T-cell (primary cell): ENCODE data around the gene CSTB. TPM values are rescaled to one million over a fixed set of nuclear protein-coding genes. Genes with fewer than 3 reads are reported as not detected.

Source experiments
- ATAC-seq, 4 experiments: fragments of 200-7000 bp in 3 of 4; fragments of 150-1000 bp in 1 of 4; cut with Tn5 transposase; replicated peaks in 1 of 4; 1 replicate in 3 of 4; 2 replicates in 1 of 4; pipeline ENCODE4 v1.10.0; 2021; ENCODE audit warnings: moderate library complexity in 3 of 4, mild to moderate bottlenecking in 2 of 4, moderate number of reproducible peaks in 1 of 4
- CTCF ChIA-PET, 2 donors: fragments of 300-600 bp; sonication (Branson Sonifier 250); formaldehyde crosslinking; loops; one replicate each; lab custom pipeline; 2022; ENCODE audit warnings: antibody characterized with exemption in 2 of 2; lab: Charles Lee
- POLR2A ChIA-PET, 2 donors: fragments of 300-600 bp; sonication (Branson Sonifier 250); formaldehyde crosslinking; loops; one replicate each; lab custom pipeline; 2022; ENCODE audit warnings: antibody characterized with exemption in 2 of 2; lab: Charles Lee
- DNase-seq, 35 experiments: peaks; one replicate each; pipeline versions ENCODE4 v3.0.0 to v3.0.0-alpha.2; 2013 to 2023
- H3K27ac ChIP-seq: one replicate; pipeline ENCODE4 v1.5.1; 2013; ENCODE audit warnings: low read length
- H3K27me3 ChIP-seq, 2 experiments: replicated peaks in 1 of 2; 1 replicate in 1 of 2; 2 replicates in 1 of 2; pipeline versions ENCODE4 v1.6.1 to v1.7.0; 2013; ENCODE audit warnings: low read length in 1 of 2, mixed read lengths in 1 of 2; ENCODE audit not compliant: control insufficient read depth in 2 of 2, insufficient read depth in 2 of 2; ENCODE audit errors: extremely low read depth in 1 of 2
- H3K36me3 ChIP-seq, 2 donors: 1 replicate in 1 of 2; 2 replicates in 1 of 2; pipeline versions ENCODE4 v1.6.1 to v1.7.0; 2013; ENCODE audit warnings: low read length in 1 of 2; ENCODE audit not compliant: control insufficient read depth in 2 of 2, insufficient read depth in 1 of 2; ENCODE audit errors: extremely low read depth in 1 of 2
- H3K4me1 ChIP-seq, 2 experiments: 1 replicate in 1 of 2; 2 replicates in 1 of 2; pipeline versions ENCODE4 v1.6.1 to v1.7.0; 2013; ENCODE audit warnings: low read length in 2 of 2, mixed read lengths in 1 of 2; ENCODE audit not compliant: insufficient read depth in 2 of 2, control insufficient read depth in 1 of 2; ENCODE audit errors: extremely low read depth in 1 of 2
- H3K4me3 ChIP-seq, 2 donors: 1 replicate in 1 of 2; 2 replicates in 1 of 2; pipeline versions ENCODE4 v1.5.1 to v1.7.0; 2013; ENCODE audit warnings: mild to moderate bottlenecking in 2 of 2, low read length in 1 of 2, moderate library complexity in 1 of 2; ENCODE audit not compliant: control insufficient read depth in 1 of 2; ENCODE audit errors: extremely low read depth in 1 of 2
- H3K9me3 ChIP-seq: 2 replicates; pipeline ENCODE4 v1.7.0; 2013
- H3K27ac Mint-ChIP-seq, 2 donors: one replicate each; pipeline ENCODE4 v1.8.0; 2020 to 2021; ENCODE audit warnings: mild to moderate bottlenecking in 2 of 2, mixed read lengths in 2 of 2
- H3K27me3 Mint-ChIP-seq, 2 donors: one replicate each; pipeline ENCODE4 v1.8.0; 2021 to 2022; ENCODE audit warnings: mixed read lengths in 2 of 2
- H3K36me3 Mint-ChIP-seq: one replicate; pipeline ENCODE4 v1.8.0; 2021; ENCODE audit warnings: mixed read lengths
- H3K4me1 Mint-ChIP-seq, 3 donors: one replicate each; pipeline ENCODE4 v1.8.0; 2020 to 2022; ENCODE audit warnings: mixed read lengths in 3 of 3, mild to moderate bottlenecking in 1 of 3
- H3K4me3 Mint-ChIP-seq, 3 donors: one replicate each; pipeline ENCODE4 v1.8.0; 2020 to 2022; ENCODE audit warnings: mild to moderate bottlenecking in 3 of 3, mixed read lengths in 3 of 3, moderate library complexity in 3 of 3
- H3K9me3 Mint-ChIP-seq, 3 donors: one replicate each; pipeline ENCODE4 v1.8.0; 2020 to 2022; ENCODE audit warnings: mixed read lengths in 3 of 3
- WGBS: methylation state at CpG from one replicate; pipeline ENCODE4 v1.1.5; 2013; ENCODE audit warnings: missing lambda C conversion rate; ENCODE audit not compliant: insufficient coverage; 5-methylcytosine and 5-hydroxymethylcytosine counted together
- total RNA-seq, 35 experiments: library from RNA in 6 of 35; stranded (reverse) in 6 of 35; fragments of 120-200 nt in 1 of 35; gene quantifications; one replicate each; pipeline versions ENCODE4 v1.2.1 to v1.2.4 and lab custom pipeline; 2013 to 2026

CSTB gene
- total RNA-seq, 5 donors from 2014 or later (not counting 1 experiment from before 2014, with no cell fraction given) = 19.0 to 34.7 (median 25.9) TPM

- no peaks in the 10 kb centered on the region for H3K9me3 ChIP-seq
- DNase-seq (peak; percentile 59 to 91 (median 83)), ATAC-seq (peak; percentile 81 to 93 (median 84))
- ChIA-PET POLR2A (no interaction called here), CTCF (interaction anchor here (1.2 to 1.4 kb wide), 3 partner anchors 128 to 165 kb away, joined by 5 to 9 read pairs (median 8); no protein-coding TSS in a partner anchor)
- 12% methylated on average over 12 of the region's 23 CpGs for WGBS
- no peak overlapping the region for H3K4me3 ChIP-seq
- H3K36me3 ChIP-seq = peaks cover 0 to 4% of the 10 kb centered on the region in 2 donors
- H3K9me3 Mint-ChIP-seq = no peaks in the 10 kb centered on the region
- no peaks in the 10 kb centered on the region for H3K27me3 Mint-ChIP-seq
- H3K4me1 ChIP-seq = peaks cover 0 to 10% of the 10 kb centered on the region in 2 experiments
- H3K27me3 ChIP-seq = peaks cover 0 to 8% of the 10 kb centered on the region in 2 experiments
- no peak overlapping the region for H3K27ac ChIP-seq
- H3K4me1 Mint-ChIP-seq = peaks cover 10 to 14% (median 12%) of the 10 kb centered on the region in 3 donors
- H3K27ac Mint-ChIP-seq = no peak overlapping the region
- H3K4me3 Mint-ChIP-seq = no peak overlapping the region
- peaks cover 2% of the 10 kb centered on the region for H3K36me3 Mint-ChIP-seq
Measured at GRCh38 chr21:43810505-43811261, 34.6 kb upstream of the CSTB start.

- CTCF ChIA-PET = interaction anchor here (1.2 to 1.4 kb wide), 3 partner anchors 129 to 166 kb away, joined by 5 to 9 read pairs (median 8); no protein-coding TSS in a partner anchor
- peaks cover 0 to 10% of the 10 kb centered on the region in 2 experiments for H3K4me1 ChIP-seq
- peaks cover 10 to 15% (median 12%) of the 10 kb centered on the region in 3 donors for H3K4me1 Mint-ChIP-seq
- peaks cover 2% of the 10 kb centered on the region for H3K36me3 Mint-ChIP-seq
- DNase-seq = no peak
- no peak for ATAC-seq
- H3K4me3 ChIP-seq = no peak overlapping the region
- H3K9me3 ChIP-seq = no peaks in the 10 kb centered on the region
- peaks cover 0 to 4% of the 10 kb centered on the region in 2 donors for H3K36me3 ChIP-seq
- WGBS = 83% methylated on average over 13 of the region's 26 CpGs
- POLR2A ChIA-PET = interaction anchor here in 1 of 2 donors (0.6 kb wide), 1 partner anchor 126 kb away, joined by 8 read pairs; no protein-coding TSS in a partner anchor
- H3K9me3 Mint-ChIP-seq = no peaks in the 10 kb centered on the region
- no peak overlapping the region for H3K27ac ChIP-seq
- no peak overlapping the region for H3K27ac Mint-ChIP-seq
- H3K27me3 ChIP-seq = peaks cover 0 to 8% of the 10 kb centered on the region in 2 experiments
- no peak overlapping the region for H3K4me3 Mint-ChIP-seq
- H3K27me3 Mint-ChIP-seq = no peaks in the 10 kb centered on the region
Measured at GRCh38 chr21:43809853-43810504, 33.9 kb upstream of the CSTB start.

- WGBS = 85% methylated on average over 8 of the region's 16 CpGs
- Mint-ChIP-seq H3K36me3 (peaks cover 2% of the 10 kb centered on the region), H3K4me1 (peaks cover 7 to 12% (median 12%) of the 10 kb centered on the region in 3 donors), H3K27ac (no peak overlapping the region), H3K9me3 (no peaks in the 10 kb centered on the region), H3K4me3 (no peak overlapping the region), H3K27me3 (no peaks in the 10 kb centered on the region)
- H3K4me3 ChIP-seq = no peak overlapping the region
- CTCF ChIA-PET = no interaction called here
- peaks cover 0 to 8% of the 10 kb centered on the region in 2 experiments for H3K27me3 ChIP-seq
- DNase-seq (no peak), ATAC-seq (no peak)
- no peak overlapping the region for H3K27ac ChIP-seq
- POLR2A ChIA-PET = interaction anchor here in 1 of 2 donors (0.5 to 0.6 kb wide), 2 partner anchors 84 to 126 kb away, joined by 5 to 8 read pairs; no protein-coding TSS in a partner anchor
- peaks cover 0 to 10% of the 10 kb centered on the region in 2 experiments for H3K4me1 ChIP-seq
- H3K9me3 ChIP-seq = no peaks in the 10 kb centered on the region
- H3K36me3 ChIP-seq = peaks cover 0 to 4% of the 10 kb centered on the region in 2 donors
Measured at GRCh38 chr21:43809346-43809799, 33.3 kb upstream of the CSTB start.

GRCh38 chr21:43808832-43809251 is 32.7 kb upstream of the CSTB start:
- H3K36me3 ChIP-seq = peaks cover 3 to 9% of the 10 kb centered on the region in 2 donors
- H3K27me3 Mint-ChIP-seq = no peaks in the 10 kb centered on the region
- no peak for ATAC-seq
- H3K27ac ChIP-seq = no peak overlapping the region
- H3K4me3 ChIP-seq = no peak overlapping the region
- no peaks in the 10 kb centered on the region for H3K9me3 Mint-ChIP-seq
- no peak overlapping the region for H3K27ac Mint-ChIP-seq
- ChIA-PET CTCF (interaction anchor here in 1 of 2 donors (0.7 kb wide), 1 partner anchor 24 kb away, joined by 3 read pairs; no protein-coding TSS in a partner anchor), POLR2A (interaction anchor here in 1 of 2 donors (0.5 kb wide), 1 partner anchor 85 kb away, joined by 5 read pairs; no protein-coding TSS in a partner anchor)
- no peak overlapping the region for H3K4me3 Mint-ChIP-seq
- no peak for DNase-seq
- peaks cover 7 to 12% (median 12%) of the 10 kb centered on the region in 3 donors for H3K4me1 Mint-ChIP-seq
- peaks cover 2% of the 10 kb centered on the region for H3K36me3 Mint-ChIP-seq
- peaks cover 0 to 8% of the 10 kb centered on the region in 2 experiments for H3K27me3 ChIP-seq
- no peaks in the 10 kb centered on the region for H3K9me3 ChIP-seq
- 81% methylated on average over 22 of the region's 22 CpGs for WGBS
- H3K4me1 ChIP-seq = peaks cover 0 to 10% of the 10 kb centered on the region in 2 experiments

- ChIA-PET CTCF (interaction anchor here in 1 of 2 donors (0.7 kb wide), 1 partner anchor 25 kb away, joined by 3 read pairs; no protein-coding TSS in a partner anchor), POLR2A (no interaction called here)
- peaks cover 0 to 8% of the 10 kb centered on the region in 2 experiments for H3K27me3 ChIP-seq
- H3K27me3 Mint-ChIP-seq = no peaks in the 10 kb centered on the region
- no peak overlapping the region for H3K4me3 ChIP-seq
- H3K36me3 Mint-ChIP-seq = peaks cover 2% of the 10 kb centered on the region
- no peaks in the 10 kb centered on the region for H3K9me3 ChIP-seq
- H3K4me1 ChIP-seq = peaks cover 0 to 10% of the 10 kb centered on the region in 2 experiments
- H3K4me3 Mint-ChIP-seq = no peak overlapping the region
- H3K9me3 Mint-ChIP-seq = no peaks in the 10 kb centered on the region
- DNase-seq = no peak
- no peak overlapping the region for H3K27ac ChIP-seq
- H3K27ac Mint-ChIP-seq = no peak overlapping the region
- H3K36me3 ChIP-seq = peaks cover 5 to 14% of the 10 kb centered on the region in 2 donors
- WGBS = 79% methylated on average over 17 of the region's 18 CpGs
- H3K4me1 Mint-ChIP-seq = peaks cover 7 to 12% (median 12%) of the 10 kb centered on the region in 3 donors
- ATAC-seq = no peak
Measured at GRCh38 chr21:43808367-43808766, 32.3 kb upstream of the CSTB start.
